Epithelial cell of esophagus (primary cell): Measurements from ENCODE around the gene NUDCD2.
"Not testable (repeated sequence)": the region's sequence is repeated elsewhere in the genome, so short reads cannot be mapped to it uniquely, and the experiment has no call there.

ENCODE experiments used
- DNase-seq: peaks from one replicate; pipeline ENCODE4 v3.0.0; 2010; ENCODE audit warnings: low read depth
- H3K4me3 ChIP-seq: 2 replicates; pipeline ENCODE4 v1.5.1; 2011; ENCODE audit warnings: mild to moderate bottlenecking, low read length, control low read depth
- TF ChIP-seq, protein P1 (sequence below): IDR thresholded peaks from 2 replicates; pipeline ENCODE4 v1.5.1; 2011; ENCODE audit warnings: low read depth, mild to moderate bottlenecking, low read length, control low read depth, inconsistent platforms; ENCODE audit not compliant: insufficient read depth; ENCODE audit errors: missing control alignments

NUDCD2 gene

DNA sequence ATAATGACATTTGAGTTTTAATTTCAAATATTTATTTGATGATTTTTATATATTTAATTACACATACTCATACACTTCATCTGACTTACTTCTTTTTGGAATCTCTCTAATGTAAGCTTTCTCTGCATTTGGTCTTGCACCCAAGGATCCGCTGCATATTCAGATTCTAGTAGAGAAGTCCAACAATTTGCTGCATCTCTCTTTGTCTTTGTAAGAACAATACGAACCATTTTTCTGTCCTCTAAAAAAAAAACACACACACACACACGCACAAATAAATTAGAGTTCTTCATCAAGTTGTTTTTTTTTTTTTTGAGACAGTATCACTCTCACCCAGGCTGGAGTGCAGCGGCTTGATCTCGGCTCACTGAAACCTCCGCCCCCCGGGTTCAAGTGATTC lies 3.1 kb downstream of the NUDCD2 start:
- no peak overlapping the region for H3K4me3 ChIP-seq
- TF ChIP-seq, protein P1, sequence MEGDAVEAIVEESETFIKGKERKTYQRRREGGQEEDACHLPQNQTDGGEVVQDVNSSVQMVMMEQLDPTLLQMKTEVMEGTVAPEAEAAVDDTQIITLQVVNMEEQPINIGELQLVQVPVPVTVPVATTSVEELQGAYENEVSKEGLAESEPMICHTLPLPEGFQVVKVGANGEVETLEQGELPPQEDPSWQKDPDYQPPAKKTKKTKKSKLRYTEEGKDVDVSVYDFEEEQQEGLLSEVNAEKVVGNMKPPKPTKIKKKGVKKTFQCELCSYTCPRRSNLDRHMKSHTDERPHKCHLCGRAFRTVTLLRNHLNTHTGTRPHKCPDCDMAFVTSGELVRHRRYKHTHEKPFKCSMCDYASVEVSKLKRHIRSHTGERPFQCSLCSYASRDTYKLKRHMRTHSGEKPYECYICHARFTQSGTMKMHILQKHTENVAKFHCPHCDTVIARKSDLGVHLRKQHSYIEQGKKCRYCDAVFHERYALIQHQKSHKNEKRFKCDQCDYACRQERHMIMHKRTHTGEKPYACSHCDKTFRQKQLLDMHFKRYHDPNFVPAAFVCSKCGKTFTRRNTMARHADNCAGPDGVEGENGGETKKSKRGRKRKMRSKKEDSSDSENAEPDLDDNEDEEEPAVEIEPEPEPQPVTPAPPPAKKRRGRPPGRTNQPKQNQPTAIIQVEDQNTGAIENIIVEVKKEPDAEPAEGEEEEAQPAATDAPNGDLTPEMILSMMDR: no peak
- DNase-seq: no peak

DNA sequence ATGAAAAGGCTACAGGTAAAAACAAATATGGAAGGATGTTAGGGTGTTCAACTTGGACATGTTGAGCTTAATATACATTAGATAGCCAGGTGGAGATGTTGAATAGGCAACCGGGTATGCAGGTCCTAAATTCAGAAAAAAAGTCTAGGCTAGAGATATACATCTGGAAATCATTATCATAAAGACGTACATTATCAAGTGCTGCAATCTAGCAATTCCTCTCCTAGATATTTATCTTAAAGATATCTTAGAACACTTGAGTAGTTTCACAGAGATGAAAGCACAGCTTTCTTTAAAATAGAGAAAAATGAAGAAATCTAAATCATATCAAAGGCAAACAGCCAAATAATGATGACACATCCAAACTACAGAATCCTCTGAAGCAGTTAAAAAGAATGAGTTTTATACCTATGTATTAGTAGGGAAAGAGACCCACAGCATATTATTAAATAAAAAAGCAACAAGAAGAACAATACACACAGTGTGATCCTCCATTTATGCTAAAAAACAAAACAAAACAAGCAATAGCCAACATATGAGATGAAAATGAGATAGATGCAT lies 3.8 kb downstream of the NUDCD2 start:
- no peak overlapping the region for H3K4me3 ChIP-seq
- DNase-seq: no peak
- TF ChIP-seq, protein P1: no peak

DNA sequence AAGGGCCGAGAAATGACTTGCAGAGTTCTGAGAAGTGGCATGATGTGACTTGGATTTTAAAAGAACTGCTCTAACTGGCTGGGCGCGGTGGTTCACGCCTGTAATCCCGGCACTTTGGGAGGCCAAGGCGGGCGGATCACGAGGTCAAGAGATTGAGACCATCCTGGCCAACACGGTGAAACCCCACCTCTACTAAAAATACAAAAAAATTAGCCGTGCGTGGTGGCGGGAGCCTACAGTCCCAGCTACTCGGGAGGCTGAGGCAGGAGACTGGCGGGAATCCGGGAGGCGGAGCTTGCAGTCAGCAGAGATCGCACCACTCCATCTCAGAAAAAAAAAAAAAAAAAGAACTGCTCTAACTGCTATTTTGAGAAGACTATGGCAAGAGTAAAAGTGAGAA lies 4.5 kb downstream of the NUDCD2 start:
- DNase-seq, H3K4me3 ChIP-seq: not testable (repeated sequence)

DNA sequence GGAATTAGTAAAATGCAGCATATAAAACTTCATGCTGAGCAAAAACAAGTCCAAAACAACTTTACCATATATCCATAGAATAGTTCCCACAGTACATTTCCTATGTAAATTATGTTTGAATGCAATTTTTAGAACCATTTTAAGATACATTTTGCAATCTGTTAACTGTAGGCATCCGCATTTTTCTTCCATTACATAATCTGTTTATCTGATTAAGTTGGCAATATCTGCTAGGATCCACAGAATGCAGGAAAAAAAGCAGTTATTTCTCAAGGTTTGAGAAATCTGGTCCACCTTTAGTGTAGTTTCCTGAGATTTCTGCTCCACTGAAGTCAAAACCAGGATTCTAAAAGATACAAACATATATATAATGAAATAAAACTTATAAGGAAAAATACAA lies 6.2 kb downstream of the NUDCD2 start:
- TF ChIP-seq, protein P1: no peak
- no peak for DNase-seq
- H3K4me3 ChIP-seq: no peak overlapping the region

DNA sequence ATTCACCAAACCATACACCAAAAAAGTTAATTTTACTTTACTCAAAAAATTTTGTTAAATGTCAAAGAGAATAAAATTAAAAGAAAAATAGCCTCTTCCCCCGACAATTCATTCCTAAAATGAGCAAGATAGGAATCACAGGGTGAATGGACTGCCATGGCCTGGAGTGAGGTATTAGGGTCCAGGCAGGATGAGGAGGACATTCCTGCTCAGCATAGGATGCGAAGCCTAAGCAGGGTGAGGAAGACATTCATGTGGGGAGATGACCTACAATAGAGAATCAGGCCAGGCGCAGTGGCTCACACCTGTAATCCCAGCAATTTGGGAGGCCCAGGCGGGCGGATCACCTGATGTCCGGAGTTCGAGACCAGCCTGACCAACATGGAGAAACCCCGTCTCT lies 8.4 kb downstream of the NUDCD2 start:
- no peak for DNase-seq
- TF ChIP-seq, protein P1: no peak
- no peak overlapping the region for H3K4me3 ChIP-seq

DNA sequence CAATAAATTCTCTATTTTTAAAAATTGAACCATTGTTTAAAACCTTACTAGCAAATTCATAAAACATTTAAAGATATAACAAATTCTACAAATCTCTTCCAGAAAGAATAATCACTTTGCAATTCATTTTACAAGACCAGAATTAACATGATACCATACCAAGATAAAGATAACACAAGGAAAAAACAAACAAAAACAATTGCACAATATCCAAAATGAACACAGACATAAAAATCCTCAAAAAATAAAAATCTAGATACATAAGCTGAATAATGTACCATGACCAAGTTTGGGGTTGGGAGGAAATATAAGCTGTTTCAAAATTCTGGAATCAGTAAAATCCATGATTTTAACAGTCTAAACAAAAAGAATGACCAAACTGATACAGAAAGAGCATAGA lies 11.4 kb downstream of the NUDCD2 start:
- TF ChIP-seq, protein P1: no peak
- no peak overlapping the region for H3K4me3 ChIP-seq
- DNase-seq: no peak

DNA sequence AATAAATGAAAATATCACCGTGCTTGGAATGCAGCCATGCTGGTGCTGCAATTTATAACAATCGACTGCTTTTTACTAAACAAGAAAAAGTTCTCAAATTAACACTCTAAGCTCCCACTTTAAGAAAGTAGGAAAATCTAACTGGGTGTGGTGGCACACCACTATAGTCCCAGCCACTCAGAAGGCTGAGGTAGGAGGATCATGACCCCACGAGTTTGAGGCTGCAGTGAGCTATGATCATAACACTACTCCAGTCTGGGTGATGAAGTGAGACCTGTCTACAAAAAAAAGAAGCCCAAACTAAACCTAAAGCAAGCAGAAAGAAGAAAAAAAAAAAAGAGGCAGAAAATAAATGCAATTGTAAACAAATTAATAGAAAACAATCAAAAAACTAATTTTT lies 12.0 kb downstream of the NUDCD2 start:
- no peak for DNase-seq
- H3K4me3 ChIP-seq: no peak overlapping the region
- TF ChIP-seq, protein P1: no peak

DNA sequence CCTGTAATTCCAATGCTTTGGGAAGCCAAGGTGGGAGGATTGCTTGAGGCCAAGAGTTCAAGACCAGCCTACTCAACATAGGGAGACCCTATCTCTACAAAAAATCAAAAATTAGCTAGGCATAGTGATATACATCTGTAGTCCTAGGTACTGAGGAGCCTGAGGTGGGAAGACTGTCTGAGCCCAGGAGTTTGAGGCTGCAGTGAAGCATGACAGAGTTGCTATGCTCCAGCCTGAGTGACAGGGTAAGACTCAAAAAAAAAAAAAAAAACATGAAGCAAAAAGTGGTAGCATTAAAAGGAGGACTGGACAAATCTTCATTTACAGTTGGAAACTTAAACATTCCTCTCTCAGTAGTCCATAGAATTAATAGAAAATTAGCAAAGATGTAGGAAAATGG lies 12.7 kb downstream of the NUDCD2 start:
- DNase-seq: no peak
- no peak overlapping the region for H3K4me3 ChIP-seq
- TF ChIP-seq, protein P1: no peak
